Measurements from ENCODE around the gene CAMK4.
A peak's percentile ranks its signal among the peaks of the same experiment; 100 is the strongest.

Gene CAMK4

DNA sequence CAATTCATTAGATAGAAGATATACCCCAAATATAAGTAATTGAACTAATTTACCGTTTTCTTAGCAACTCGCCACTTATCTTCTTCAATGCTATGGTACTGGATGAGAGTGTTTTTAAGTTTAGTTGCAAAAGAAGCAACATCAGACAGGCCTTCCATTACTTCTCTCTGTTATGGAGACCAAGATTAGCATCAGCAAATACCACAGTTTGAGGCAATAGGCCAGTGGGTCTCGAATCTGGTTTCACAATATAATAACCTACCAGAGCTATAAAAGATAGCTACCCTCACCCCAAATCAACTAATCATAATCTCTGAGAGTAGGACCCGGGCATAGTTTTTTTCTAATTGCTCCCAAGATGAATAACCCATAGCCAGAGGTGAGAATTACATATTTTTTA lies 283.1 kb downstream of the CAMK4 start:
- DNase-seq = no peak

- DNase-seq = no peak
Measured at GRCh38 chr5:111509119-111509518, 284.9 kb downstream of the CAMK4 start.

DNA sequence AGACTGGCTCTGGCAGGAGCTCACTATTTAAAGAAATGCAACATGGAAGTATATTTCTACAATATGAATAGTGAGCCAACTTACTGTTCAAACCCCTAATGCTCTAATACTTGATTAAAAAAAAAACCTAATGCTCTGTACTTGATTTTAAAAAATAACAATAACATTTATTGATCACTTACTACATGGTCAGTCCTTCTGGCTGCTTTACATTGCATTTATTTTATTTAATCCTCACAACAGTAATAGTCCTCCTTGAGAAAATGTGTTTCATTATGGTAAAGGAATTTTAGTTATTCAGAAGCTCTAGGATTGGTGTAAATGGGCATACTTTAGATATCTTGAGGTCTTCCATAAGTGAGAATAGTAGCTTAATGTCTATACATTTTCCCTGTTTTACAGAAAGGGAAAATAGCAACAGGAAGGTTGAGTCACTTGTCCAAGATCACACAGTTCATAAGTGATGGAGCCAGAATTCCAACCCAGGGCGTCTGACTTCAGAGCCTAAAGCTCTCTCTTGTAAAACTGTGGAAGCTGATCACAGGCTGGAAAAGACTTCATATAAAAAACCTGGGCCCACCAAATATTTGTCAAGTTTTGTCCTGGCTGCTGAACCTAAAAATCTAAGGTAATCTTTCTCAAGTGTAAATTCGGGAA lies 287.1 kb downstream of the CAMK4 start:
- DNase-seq = no peak

DNA sequence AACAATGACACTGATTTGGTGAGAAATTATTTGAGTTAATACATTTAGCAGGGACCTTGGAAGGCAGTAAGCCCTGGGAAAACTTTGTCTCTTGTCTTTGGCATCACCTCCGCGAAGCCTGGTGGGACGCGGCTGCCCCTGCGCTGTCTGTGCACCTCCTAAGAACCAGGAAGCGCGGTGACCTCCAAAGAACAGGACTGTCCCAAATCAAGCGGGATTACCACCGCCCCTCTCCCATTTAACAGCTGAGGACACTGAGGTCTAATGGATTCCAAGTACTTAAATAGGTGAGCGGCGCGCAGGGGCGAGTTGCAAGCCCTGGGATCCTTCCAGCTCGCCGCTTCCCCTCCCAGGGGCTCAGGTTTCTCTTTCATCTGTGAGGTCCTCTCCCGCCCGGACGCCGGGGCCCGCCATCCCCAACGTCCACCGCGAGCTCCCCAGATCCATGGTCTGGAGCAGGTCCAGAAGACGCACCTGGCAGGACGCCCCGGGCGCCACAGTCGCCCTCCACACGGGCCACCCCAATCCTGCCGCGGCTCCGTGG lies 287.7 kb downstream of the CAMK4 start:
- DNase-seq = no peak

- peak; percentile 93 for DNase-seq
Measured at GRCh38 chr5:111512375-111513130, 288.4 kb downstream of the CAMK4 start, which contains the start of gene STARD4. Gene STARD4 (minus strand): TSS chr5:111512535. CDS start chr5:111507433, 5,102 bp downstream.

DNA sequence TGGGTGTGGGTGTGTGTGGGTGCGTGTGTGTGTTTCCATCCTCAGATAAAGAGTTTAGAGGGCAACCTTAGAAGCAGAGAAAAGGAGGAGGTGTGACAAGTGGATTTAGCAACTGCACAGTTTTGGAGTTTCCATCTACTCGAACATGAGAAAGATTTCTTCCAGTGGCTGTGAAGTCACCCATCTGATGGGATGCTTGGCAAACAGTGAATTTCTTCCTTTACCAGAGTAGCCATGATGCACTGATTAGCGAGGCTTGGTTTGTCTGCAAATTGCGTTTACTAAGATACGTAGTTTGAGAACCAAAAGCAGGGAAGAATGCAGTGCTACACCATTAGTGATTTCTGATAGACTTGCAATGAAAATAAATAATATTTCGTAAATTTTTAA lies 288.9 kb downstream of the CAMK4 start:
- no peak for DNase-seq

DNA sequence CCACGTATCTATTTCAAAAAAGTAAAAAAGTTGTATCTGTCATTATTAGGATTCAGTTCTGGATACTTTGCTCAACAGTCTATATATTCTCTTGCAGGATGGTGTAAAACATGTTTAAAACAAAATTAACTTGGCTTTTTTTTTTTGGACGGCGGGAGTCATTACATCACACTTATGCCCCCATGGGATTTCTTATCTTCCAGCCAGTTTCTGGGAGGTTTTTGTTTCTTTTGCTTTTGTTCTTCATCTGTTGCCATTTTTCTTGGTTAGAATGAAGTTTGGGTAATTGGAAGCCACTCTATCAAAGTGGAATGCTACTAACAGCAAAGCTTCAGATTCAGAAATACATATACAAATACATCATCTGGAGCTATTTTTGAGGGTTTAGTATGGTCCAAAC lies 289.9 kb downstream of the CAMK4 start:
- DNase-seq = no peak

DNA sequence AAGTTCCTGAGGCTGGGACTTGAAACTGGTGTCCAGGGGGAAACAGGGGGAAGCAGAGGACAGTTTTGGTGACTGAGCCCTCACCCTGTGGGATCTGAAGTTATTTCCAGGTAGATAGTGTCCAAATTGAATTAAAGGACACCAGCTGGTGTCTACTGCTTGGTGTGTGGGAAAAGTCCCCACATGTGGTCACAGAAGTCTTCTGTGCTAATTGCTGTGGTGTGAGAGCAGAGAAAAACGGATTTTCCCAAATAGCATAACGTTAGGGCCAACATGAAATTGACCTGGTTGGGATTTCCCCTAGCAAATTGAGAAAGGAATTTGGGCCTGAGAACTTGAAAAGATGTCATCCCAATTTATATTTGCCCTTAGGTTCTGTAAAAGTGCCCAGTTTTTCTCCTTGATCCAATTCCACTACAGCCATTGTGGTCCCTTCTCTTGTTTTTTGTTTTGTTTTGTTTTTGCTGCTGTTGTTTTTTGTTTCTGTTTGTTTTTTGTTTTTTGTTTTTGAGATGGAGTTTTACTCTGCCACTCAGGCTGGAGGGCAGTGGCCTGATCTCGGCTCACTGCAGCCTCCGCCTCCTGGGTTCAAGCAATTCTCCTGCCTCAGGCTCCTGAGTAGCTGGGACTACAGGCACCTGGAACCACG lies 293.8 kb downstream of the CAMK4 start:
- no peak for DNase-seq

DNA sequence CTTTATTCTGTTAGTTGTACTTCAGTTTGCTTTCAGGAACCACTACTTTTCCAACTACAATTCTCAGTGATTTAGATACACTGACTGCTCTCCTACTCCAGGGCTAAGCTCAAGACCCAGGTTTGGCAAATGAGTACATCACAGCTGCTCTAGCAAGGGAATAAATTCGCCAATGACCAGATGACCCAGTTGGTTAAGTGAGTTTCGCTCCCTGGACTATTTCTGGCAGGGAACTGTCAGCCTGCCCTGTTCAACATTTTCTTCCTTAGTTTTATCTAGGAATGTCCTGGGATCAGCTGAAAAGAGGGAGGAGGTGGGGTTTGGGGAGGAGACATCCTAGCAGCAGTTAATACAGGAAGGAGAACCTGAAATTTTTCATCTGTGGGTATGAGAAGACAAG lies 294.6 kb downstream of the CAMK4 start:
- DNase-seq = no peak

GRCh38 chr5:111520908-111521307 lies 296.7 kb downstream of the CAMK4 start:
- DNase-seq = no peak

- DNase-seq = no peak
Measured at GRCh38 chr5:111528056-111528455, 303.9 kb downstream of the CAMK4 start.

GRCh38 chr5:111530298-111530740 lies 306.1 kb downstream of the CAMK4 start:
- DNase-seq = peak; percentile 77

- DNase-seq = no peak
Measured at GRCh38 chr5:111532886-111533582, 308.9 kb downstream of the CAMK4 start.

GRCh38 chr5:111535879-111536549 lies 311.8 kb downstream of the CAMK4 start:
- no peak for DNase-seq

DNA sequence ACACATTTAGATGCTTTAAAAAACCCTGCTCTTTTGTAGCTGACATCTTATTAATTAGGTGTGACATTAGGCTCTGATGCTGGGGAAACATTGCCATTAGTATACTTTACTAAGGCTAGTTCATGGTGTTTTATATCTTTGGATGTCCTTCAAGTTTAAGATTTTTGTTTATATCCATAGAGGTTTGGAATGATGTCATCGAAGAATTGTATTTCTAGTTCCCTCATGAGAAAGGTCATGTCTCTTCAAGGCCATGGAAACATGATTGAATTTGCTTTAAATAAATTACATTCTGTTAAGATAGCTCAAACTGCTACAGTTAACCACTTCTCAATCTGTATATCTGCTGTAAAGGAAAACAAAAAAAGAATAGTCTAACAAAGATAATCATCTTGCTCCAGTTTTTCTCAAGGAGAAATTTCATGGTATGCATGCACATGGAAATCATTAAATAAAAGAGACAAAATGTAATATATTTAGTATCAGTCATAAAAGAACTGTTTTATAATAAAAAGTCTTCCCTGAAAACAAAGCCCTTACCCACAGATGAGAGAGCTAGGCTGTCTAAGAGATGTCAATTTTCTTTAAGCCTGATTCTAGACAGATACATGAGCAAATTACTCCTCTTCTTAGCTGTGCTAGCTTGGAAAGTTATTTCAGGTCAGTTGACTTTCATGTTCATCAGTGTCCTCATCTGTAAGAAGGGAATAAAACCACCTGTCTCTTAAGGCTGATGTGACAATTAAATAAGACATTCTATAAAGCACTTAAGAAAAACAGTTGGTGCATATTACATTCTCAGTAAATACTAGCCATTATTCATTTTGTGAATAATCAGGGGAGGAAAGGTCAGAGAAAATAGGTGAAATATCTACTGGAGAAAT lies 313.2 kb downstream of the CAMK4 start:
- no peak for DNase-seq

Data from activated effector memory CD4-positive, alpha-beta T cell treated with Interleukin-2 at 50 U/mL for 16 hours (primary cell).